HEK293T (cell line): ENCODE results near the gene ARF4.

Experiments
- BHLHE40 ChIP-seq: fragments of 450-650 bp; IDR thresholded peaks from 2 replicates; pipeline ENCODE4 v1.6.1; 2016; ENCODE audit warnings: mild to moderate bottlenecking, moderate library complexity, borderline replicate concordance
- CTBP1 ChIP-seq: fragments of 450-650 bp; IDR thresholded peaks from 2 replicates; pipeline ENCODE4 v1.6.1; 2016; ENCODE audit warnings: borderline replicate concordance
- FOXK2 ChIP-seq: fragments of 450-650 bp; IDR thresholded peaks from 2 replicates; pipeline ENCODE4 v1.6.1; 2016; ENCODE audit warnings: mild to moderate bottlenecking
- FOXM1 ChIP-seq: fragments of 450-650 bp; IDR thresholded peaks from 2 replicates; pipeline ENCODE4 v1.6.1; 2017; ENCODE audit warnings: mild to moderate bottlenecking, borderline replicate concordance
- HDGF ChIP-seq: fragments of 450-650 bp; IDR thresholded peaks from 2 replicates; pipeline ENCODE4 v1.6.1; 2017; ENCODE audit warnings: antibody characterized with exemption, borderline replicate concordance
- ZNF384 ChIP-seq: fragments of 450-650 bp; IDR thresholded peaks from 2 replicates; pipeline ENCODE4 v1.6.1; 2016

GRCh38 chr3:57637391-57637790 is 40.2 kb upstream of the ARF4 start:
- TF ChIP-seq BHLHE40 (no peak), HDGF (no peak), FOXM1 (no peak), ZNF384 (no peak), CTBP1 (no peak), FOXK2 (no peak)
